Erythroblast (primary cell): Measurements from ENCODE around the gene MYO5C.

ENCODE experiments used
- DNase-seq, 2 experiments: peaks; one replicate each; lab custom pipeline; 2025; lab: John Stamatoyannopoulos, UW
- GATA1 ChIP-seq: IDR thresholded peaks from 2 replicates; pipeline ENCODE4 v1.6.1; 2011; ENCODE audit warnings: low read depth, mild to moderate bottlenecking, control low read depth, low read length, moderate library complexity
- POLR2A ChIP-seq: IDR thresholded peaks from 2 replicates; pipeline ENCODE4 v1.6.1; 2011; ENCODE audit warnings: mild to moderate bottlenecking, low read length

The MYO5C gene

DNA sequence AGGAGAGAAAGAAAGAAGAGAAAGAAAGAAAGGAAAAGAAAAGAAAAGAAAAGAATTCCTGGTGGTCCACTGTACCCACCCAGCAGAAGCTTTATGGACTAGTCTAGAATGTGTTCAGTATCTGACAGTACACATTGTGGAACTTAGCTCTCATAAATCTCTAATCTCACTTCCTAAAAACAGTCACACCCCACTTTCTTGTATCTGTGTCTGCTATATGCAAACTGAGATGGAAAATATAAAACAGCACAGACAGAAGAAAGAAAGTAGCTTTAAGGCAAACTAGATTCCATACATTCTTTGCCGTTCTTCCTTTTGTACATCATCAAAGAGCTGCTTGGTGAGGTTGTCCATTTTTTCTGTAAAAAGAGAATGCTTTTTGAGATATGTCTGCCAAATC, 63.3 kb downstream of the MYO5C start:
- TF ChIP-seq GATA1, result no peak
- TF ChIP-seq POLR2A, result no peak
- DNase-seq, result no peak

DNA sequence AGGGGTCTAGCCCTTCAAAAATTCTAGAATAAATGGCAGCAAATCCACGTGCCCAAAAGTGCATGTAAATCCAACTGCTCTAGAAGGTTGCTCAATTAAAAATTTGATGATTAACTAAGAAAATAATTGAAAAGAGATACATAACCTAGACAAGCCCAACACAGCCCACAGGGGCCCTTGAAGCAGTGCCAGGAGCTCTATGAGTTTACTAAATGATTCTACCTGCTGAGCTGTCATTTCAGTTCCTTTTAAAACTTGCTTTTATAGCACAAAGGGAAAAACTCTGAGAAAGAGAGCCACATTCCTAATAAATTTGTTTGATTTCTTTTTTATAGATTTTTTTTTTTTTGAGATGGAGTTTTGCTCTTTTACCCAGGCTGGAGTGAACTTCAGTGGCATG, 65.5 kb downstream of the MYO5C start:
- TF ChIP-seq POLR2A (no peak), GATA1 (no peak)
- DNase-seq, result no peak

DNA sequence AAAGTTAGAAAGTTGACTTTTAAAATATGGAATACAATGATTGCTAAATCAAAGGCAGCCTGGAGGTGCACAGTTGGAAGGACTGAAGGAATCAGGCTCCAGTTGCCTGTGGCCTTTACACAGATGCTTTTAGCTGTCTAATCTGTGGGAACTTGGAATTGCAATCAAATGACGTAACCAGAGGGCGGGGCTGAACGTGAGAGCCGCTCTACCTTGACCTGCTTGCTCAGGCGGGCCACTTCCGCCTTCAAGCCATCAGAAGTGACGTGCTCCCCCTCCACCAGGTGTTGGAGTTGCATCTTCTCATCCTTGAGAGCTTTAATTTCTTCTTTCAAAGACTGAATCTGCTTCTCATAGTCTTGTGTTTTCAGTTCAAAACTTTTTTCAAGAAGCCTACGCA, 66.7 kb downstream of the MYO5C start:
- TF ChIP-seq POLR2A (no peak), GATA1 (no peak)
- DNase-seq, result no peak

DNA sequence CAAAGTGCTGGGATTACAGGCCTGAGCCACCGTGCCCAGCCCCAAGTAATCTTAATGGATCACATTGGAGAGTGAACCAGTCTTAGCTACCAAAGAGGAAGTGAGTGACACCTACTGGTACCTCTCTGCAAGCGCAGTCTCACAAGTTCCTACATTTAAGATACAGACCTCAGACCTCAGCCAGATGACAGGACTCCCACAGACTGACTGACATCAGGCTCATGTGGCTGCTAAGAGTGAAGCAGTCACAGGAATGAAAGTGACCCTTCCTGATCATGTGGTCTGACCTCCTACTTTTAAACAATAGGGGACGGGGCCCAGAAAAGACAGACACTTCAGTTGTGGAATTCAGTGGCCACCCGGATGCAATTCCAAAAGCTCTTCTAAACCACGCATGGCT, 68.1 kb downstream of the MYO5C start:
- TF ChIP-seq POLR2A, result no peak
- no peak for TF ChIP-seq GATA1
- peak; percentile 72 to 76 for DNase-seq

DNA sequence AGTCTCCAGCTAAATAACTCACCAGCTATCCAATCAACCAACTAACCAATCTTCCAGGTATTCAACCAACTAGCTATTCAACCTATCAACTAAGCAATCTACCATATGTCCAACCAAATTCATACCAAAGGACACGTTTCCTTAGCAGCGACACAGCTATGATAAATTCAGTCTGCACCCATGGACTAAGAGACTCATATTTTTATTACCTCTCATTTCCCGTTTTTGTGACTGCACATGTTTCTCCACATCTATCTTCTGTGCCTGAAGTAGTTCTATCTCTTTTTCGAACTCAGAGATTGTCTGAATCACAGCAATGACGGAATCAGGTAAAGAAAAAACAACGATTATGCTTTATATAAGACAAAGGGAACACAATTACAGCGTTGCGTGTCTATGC, 70.4 kb downstream of the MYO5C start:
- no peak for TF ChIP-seq GATA1
- TF ChIP-seq POLR2A, result no peak
- DNase-seq, result no peak

DNA sequence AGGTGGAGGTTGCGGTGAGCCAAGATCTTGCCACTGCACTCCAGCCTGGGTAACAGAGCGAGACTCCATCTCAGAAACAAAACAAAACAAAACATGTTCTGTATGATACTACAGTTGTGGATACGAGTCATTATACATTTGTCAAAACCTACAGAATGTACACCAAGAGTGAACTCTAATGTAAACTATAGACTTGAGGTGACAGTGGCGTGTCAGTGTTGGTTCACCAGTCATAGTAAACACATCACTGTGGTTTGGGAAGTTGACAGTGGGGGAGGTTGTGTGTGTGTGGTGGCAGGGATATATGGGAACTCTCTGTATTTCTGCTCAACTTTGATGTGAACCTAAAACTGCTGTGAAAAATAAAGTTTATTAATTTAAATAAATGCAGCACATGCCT, 71.4 kb downstream of the MYO5C start:
- TF ChIP-seq GATA1 (no peak), POLR2A (no peak)
- no peak for DNase-seq

DNA sequence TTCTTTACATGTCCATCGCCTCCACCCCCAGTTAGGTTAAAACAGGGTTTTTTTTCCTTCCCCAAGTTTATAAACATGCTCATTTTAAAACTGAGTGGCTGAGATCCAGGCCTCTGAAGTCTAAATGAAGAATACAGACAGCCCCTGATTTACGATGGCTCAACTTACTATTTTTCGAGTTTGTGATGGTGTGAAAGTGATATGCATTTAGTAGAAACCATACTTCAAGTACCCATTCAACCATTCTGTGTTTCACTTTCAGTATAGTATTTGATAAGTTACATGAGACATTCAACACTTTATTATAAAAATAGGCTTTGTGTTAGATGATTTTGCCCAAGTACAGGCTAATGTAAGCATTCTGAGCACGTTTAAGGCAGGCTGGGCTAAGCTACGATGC, 73.9 kb downstream of the MYO5C start:
- DNase-seq, result no peak

DNA sequence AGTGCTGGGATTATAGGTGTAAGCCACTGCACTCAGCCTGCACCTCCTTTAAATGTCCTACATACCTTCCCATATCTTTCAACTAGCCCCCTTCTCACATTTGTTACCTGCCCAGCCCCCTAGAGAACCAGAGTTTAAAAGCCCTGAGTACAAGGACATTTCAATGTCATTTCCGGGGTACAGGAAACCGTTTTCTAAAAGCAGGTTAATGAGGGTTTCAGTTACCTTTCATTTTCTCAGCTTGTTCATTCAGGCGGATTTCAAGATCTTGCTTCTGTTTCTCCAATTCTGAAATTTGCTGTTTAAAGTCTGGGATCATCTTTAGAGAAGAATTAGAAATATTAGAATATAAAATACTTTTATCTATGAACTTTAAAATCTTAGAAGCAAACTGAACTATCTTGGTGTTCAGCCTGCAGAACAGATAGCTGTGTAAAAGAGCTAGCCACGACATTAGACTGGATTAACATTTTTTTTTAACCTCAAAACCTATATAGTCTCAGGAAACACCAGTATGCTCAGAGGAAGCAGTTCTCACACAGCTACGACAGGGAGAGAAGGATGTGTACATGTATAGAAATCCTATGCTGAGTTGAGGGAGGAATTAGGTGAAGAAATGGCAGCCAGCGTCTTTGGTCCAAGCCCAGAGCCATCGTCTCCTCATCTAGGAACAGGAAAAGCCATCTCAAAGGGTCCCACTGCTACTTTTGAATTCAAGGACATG, 74.5 kb downstream of the MYO5C start:
- DNase-seq, result no peak
- TF ChIP-seq GATA1 (no peak), POLR2A (no peak)

More for the DNA sequence above, 73.9 kb downstream of the MYO5C start:
- TF ChIP-seq GATA1 (no peak), POLR2A (no peak)

DNA sequence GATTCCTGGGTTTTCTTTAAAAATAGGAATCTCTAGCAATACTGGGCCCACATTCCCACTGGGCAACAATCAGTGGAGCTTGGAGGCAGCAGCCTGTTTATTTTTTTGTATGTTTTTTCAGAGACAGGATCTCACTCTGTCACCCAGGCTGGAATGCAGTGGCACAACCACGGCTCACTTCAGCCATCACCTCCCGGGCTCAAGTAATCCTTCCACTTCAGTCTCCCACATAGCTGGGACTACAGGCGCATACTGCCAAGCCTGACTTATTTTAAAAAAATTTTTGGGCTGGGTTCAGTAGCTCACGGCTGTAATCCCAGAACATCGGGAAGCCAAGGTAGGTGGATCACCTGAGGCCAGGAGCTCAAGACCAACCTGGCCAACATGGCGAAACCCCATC, 75.4 kb downstream of the MYO5C start:
- DNase-seq, result no peak
- TF ChIP-seq POLR2A, result no peak
- no peak for TF ChIP-seq GATA1

DNA sequence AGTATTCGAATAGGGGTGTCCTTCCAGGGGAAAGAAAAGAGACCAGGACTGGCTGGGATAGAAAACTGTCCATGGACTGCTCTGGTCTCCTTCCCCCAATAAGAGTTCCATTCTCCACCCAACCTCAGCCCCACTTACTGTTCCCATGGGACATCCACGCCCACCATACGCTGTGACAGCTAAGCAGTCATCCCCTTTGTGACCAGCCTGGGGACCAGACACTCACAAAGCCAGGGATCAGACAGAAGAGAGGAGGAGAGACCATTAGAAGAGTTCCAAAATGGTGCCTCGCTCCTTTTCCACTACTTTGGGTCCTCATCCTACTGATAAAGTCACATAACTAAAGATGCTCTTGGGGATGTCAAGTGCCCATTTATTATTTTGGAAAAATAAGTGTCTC, 76.8 kb downstream of the MYO5C start:
- no peak for TF ChIP-seq POLR2A
- no peak for TF ChIP-seq GATA1
- DNase-seq, result no peak

DNA sequence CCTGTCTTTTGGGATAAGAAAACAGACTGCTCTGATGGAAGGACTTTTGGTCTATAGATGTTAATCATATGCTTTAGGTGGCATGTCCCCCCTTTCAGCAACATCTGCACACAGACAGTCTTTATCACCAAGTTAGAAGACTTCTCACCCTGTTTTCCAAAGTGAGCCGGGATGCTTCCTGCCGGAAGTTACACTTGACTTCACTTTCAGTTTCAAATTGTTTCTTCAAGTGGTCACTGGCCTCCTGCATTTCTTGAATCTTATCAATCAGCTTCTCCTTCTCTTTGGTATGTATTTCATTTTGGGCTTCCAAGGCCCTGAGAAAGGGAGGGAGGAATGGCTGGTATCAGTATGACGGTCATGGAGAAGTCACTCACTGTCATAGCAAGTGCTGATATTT, 77.2 kb downstream of the MYO5C start:
- DNase-seq, result no peak
- TF ChIP-seq POLR2A (no peak), GATA1 (no peak)

DNA sequence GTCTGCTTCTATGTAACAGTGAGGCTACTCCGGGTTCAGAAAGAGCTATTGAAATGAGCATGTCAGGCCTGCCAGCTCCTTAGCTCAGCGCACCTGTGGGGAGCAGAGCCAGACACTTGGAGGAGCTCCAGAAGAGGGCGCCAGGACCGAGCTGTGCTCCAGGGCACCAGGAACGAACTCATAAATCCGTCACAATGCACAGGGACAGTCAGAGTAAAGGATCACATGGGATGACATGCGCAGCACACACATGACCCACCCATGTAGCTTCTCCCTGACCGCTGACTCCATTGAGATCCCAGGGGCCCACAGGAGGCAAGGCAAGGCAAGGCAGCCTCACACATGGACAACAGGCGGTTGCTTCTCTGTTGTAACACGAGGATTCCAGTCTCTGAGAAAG, 78.4 kb downstream of the MYO5C start:
- DNase-seq, result peak in 1 of 2 experiments; percentile 11
- TF ChIP-seq POLR2A (no peak), GATA1 (no peak)

DNA sequence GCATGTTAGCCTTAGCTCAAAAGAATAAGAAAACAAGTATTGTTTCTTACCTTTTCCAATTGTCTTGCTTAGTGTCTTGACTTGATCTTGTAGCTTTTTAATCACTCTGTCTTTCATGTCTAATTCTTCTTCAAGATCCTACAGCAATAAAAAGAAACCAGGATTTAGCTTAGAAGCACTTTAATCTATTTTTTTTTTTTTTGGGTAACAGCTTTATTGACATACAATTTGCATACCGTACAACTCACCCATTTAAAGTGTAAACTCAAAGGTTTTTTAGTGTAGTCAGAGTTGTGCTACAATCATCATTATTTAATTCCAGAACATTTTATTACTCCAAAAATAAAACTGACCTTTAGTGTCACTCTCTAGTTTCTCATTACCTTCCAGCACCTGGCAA, 81.1 kb downstream of the MYO5C start:
- DNase-seq, result no peak
- no peak for TF ChIP-seq POLR2A
- TF ChIP-seq GATA1, result no peak

DNA sequence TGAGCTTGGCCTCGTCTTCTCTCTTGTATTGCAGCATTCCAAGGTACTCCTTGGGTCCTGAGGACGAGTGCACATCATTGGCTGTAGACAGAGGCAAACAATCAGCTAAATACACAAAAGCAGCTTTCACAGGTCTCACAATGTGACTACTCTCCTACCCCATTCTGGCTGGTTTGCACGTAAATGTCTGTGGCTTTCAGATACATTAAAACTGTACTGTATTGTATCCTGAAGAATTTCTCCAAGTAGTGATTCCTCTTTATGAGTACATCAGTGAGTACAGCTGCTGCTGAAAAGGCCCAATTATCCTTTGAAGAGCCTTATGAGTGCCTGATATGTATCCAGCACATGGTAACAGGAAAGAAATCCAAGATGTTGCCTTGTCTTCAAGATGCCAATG, 82.4 kb downstream of the MYO5C start:
- TF ChIP-seq POLR2A (no peak), GATA1 (no peak)
- DNase-seq, result no peak

DNA sequence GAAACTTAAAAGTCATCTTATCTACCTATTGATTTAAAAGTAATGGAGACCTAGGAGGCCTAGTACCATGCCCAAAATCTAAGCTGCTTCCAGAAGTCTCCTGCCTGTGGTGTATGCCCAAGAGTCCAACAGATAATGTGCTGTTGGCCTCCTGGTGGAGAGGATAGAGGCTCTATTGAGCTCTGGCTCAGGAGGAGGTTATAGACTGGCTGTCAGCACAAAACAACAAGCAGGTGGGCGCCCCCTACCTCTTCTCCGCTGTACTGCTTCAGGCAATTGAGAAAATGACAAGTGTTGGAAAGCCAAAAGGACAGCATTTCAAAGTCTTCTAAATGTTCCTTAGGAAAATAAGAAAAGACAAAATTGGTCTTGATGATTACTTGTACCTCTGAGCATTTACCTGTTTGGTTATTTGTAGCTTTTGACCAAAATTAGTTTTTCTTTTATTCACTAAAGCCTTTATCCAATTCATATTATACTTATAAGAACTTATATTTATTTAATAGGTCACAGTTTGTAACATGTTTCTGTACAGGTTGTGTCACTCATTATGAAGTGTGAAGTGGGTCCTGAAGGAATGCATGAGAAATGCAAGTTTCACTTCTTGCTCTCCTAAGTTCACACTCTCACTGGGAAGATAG, 87.2 kb downstream of the MYO5C start:
- TF ChIP-seq POLR2A (no peak), GATA1 (no peak)

More for the DNA sequence above, 87.2 kb downstream of the MYO5C start:
- DNase-seq, result peak; percentile 67 to 72
